ENCODE results near the gene PRR19. TPM values are rescaled to one million over a fixed set of nuclear protein-coding genes. Genes with fewer than 3 reads are reported as not detected.

PRR19 gene
- polyA plus RNA-seq, 3 donors = 0.35 to 0.51 (median 0.38) TPM

DNA sequence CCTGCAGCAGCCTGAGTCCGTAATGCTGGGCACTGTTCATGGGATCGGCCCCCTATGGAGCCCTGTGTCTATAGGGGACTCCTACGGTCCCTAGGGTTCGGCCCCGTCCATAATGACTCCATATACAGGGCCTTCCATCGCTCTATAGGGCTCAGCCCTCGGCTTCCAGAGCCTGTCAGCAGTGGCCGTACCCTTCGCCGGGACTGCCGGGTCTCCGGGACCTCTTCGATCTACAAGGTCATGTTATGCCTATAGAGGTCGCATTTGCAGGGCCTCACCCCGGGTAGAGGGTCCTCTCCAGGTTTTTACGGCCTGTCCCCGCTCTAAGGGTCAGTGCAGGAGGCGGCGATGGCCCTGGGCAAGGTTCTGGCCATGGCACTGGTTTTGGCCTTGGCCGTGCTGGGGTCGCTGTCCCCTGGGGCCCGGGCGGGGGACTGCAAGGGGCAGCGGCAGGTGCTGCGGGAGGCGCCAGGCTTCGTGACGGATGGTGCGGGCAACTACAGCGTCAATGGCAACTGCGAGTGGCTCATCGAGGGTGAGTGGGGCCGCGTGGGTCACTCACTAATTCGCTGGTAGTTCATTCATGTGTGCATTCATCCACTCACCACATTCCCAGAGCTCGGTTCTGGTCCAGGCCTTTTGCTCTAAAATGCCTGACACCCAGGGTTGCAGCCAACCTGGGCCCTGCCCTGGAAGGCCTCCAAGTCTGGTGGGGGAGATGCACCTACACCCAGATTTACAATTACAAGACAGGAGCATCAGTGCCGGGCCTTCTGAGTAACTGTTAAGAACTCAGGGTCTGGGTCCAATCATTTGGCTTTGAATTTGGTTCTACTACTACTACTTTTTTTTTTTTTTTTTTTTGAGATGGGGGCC, 24.2 kb downstream of the PRR19 start:
- Mint-ChIP-seq H3K27me3 (ENCODE audit: low read depth in 3 of 3) (peaks cover 32 to 42% (median 38%) of the 10 kb centered on the region in 3 donors), H3K9me3 (peaks cover 0 to 10% (median 8%) of the 10 kb centered on the region in 7 donors), H3K4me1 (peaks cover 33% of the 10 kb centered on the region), H3K4me3 (peak overlapping the region; percentile 84 to 90), H3K36me3 (peaks cover 4 to 8% of the 10 kb centered on the region in 2 donors), H3K27ac (peak overlapping the region in 5 of 7 donors; percentile 48 to 74 (median 53))
- intact Hi-C loops (cut with micrococcal nuclease) = loop anchor here (1.0 to 10.0 kb wide), 4 partner anchors 71 to 219 kb away; partner anchors contain the start of gene POU2F2 (in 1 of the 2)
- Histone ChIP-seq H3K36me3 (replicated peaks in 1 of 2; ENCODE audit: control insufficient read depth in 1 of 2, insufficient read depth in 2 of 2, low read length in 2 of 2) (no peaks in the 10 kb centered on the region), H3K9me3 (replicated peaks in 1 of 2; ENCODE audit: control insufficient read depth in 1 of 2, insufficient read depth in 1 of 2, low read length in 2 of 2) (peaks cover 0 to 7% of the 10 kb centered on the region in 2 donors), H3K9ac (ENCODE audit: insufficient read depth, low read length, poor library complexity, severe bottlenecking) (peak overlapping the region; percentile 72), H3K4me3 (replicated peaks in 1 of 3; ENCODE audit: low read depth in 2 of 3, low read length in 3 of 3) (peak overlapping the region; percentile 55 to 96 (median 85)), H2AFZ (ENCODE audit: insufficient read depth, low read depth, low read length, poor library complexity, severe bottlenecking) (peak overlapping the region; percentile 99), H3K27me3 (ENCODE audit: control insufficient read depth in 2 of 2, insufficient read depth in 2 of 2, low read length in 2 of 2) (peaks cover 24 to 32% of the 10 kb centered on the region in 2 donors), H3K4me2 (replicated peaks; ENCODE audit: extremely low read depth, low read length, poor library complexity, severe bottlenecking) (peak overlapping the region; percentile 91), H3K4me1 (ENCODE audit: control insufficient read depth in 1 of 2, insufficient read depth in 2 of 2, low read length in 2 of 2) (peaks cover 14 to 27% of the 10 kb centered on the region in 2 donors), H3K27ac (ENCODE audit: low read depth in 1 of 2, low read length in 2 of 2) (peak overlapping the region; percentile 5 to 65), H3K79me2 (ENCODE audit: insufficient read depth, low read length) (peaks cover 9% of the 10 kb centered on the region), H4K20me1 (ENCODE audit: insufficient read depth, low read length) (no peaks in the 10 kb centered on the region)
- 2% methylated on average over 33 of the region's 37 CpGs for WGBS (ENCODE audit: insufficient coverage)
- TF ChIP-seq, protein P1, sequence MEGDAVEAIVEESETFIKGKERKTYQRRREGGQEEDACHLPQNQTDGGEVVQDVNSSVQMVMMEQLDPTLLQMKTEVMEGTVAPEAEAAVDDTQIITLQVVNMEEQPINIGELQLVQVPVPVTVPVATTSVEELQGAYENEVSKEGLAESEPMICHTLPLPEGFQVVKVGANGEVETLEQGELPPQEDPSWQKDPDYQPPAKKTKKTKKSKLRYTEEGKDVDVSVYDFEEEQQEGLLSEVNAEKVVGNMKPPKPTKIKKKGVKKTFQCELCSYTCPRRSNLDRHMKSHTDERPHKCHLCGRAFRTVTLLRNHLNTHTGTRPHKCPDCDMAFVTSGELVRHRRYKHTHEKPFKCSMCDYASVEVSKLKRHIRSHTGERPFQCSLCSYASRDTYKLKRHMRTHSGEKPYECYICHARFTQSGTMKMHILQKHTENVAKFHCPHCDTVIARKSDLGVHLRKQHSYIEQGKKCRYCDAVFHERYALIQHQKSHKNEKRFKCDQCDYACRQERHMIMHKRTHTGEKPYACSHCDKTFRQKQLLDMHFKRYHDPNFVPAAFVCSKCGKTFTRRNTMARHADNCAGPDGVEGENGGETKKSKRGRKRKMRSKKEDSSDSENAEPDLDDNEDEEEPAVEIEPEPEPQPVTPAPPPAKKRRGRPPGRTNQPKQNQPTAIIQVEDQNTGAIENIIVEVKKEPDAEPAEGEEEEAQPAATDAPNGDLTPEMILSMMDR (IDR thresholded peaks at IDR 0.05) = no peak
- DNase-seq = peak in 1 of 3 donors; percentile 33

DNA sequence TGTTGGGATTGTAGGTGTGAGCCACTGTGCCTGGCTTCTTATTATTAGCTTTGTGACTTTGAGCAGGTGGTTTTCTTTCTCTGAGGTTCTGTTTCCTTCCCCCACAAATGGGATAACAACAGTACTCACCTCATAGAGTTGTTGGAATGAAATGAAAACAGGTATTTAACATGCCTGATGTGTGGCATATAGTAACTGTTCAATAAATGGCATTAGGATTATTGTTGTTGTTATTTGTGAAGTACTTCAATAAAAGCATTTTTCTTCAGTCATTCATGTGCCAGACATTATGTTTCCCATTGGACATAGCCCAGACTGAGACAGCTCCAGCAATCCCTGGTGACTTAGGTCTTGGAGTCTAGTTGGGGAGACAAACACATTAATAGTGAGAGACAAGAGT, 25.0 kb downstream of the PRR19 start:
- Histone ChIP-seq H3K4me1 (ENCODE audit: control insufficient read depth in 1 of 2, insufficient read depth in 2 of 2, low read length in 2 of 2) (peaks cover 14 to 27% of the 10 kb centered on the region in 2 donors), H3K79me2 (ENCODE audit: insufficient read depth, low read length) (peaks cover 9% of the 10 kb centered on the region), H3K4me3 (replicated peaks in 1 of 3; ENCODE audit: low read depth in 2 of 3, low read length in 3 of 3) (no peak overlapping the region), H3K27ac (ENCODE audit: low read depth in 1 of 2, low read length in 2 of 2) (no peak overlapping the region), H3K36me3 (replicated peaks in 1 of 2; ENCODE audit: control insufficient read depth in 1 of 2, insufficient read depth in 2 of 2, low read length in 2 of 2) (no peaks in the 10 kb centered on the region), H3K27me3 (ENCODE audit: control insufficient read depth in 2 of 2, insufficient read depth in 2 of 2, low read length in 2 of 2) (peaks cover 21 to 28% of the 10 kb centered on the region in 2 donors), H3K4me2 (replicated peaks; ENCODE audit: extremely low read depth, low read length, poor library complexity, severe bottlenecking) (no peak overlapping the region), H3K9ac (ENCODE audit: insufficient read depth, low read length, poor library complexity, severe bottlenecking) (no peak overlapping the region), H4K20me1 (ENCODE audit: insufficient read depth, low read length) (no peaks in the 10 kb centered on the region), H3K9me3 (replicated peaks in 1 of 2; ENCODE audit: control insufficient read depth in 1 of 2, insufficient read depth in 1 of 2, low read length in 2 of 2) (peaks cover 0 to 7% of the 10 kb centered on the region in 2 donors), H2AFZ (ENCODE audit: insufficient read depth, low read depth, low read length, poor library complexity, severe bottlenecking) (no peak overlapping the region)
- TF ChIP-seq, protein P1 (IDR thresholded peaks at IDR 0.05) = no peak
- Mint-ChIP-seq H3K27me3 (ENCODE audit: low read depth in 3 of 3) (peaks cover 24 to 34% (median 30%) of the 10 kb centered on the region in 3 donors), H3K36me3 (peaks cover 4 to 8% of the 10 kb centered on the region in 2 donors), H3K4me3 (no peak overlapping the region), H3K27ac (no peak overlapping the region), H3K4me1 (peaks cover 33% of the 10 kb centered on the region), H3K9me3 (peaks cover 0 to 10% (median 8%) of the 10 kb centered on the region in 7 donors)
- DNase-seq = no peak
- intact Hi-C loops (cut with micrococcal nuclease) = loop anchor here in 1 of 2 donors (5.0 to 10.0 kb wide), 2 partner anchors 192 to 220 kb away; partner anchors contain the start of gene POU2F2
